ENCODE measurements around the gene DNAH11. TPM values are rescaled to one million over a fixed set of nuclear protein-coding genes. Genes with fewer than 3 reads are reported as not detected.

DNAH11 gene
- total RNA-seq, 1 experiment from 2014 or later: 0.91 TPM

- no peak for TF ChIP-seq CTCF (IDR thresholded peaks at IDR 0.05; ENCODE audit: unreplicated experiment)
- Mint-ChIP-seq H3K36me3 (ENCODE audit: insufficient read depth, unreplicated experiment) (peaks cover 57% of the 10 kb centered on the region), H3K27me3 (ENCODE audit: insufficient read depth, unreplicated experiment) (no peaks in the 10 kb centered on the region), H3K4me1 (ENCODE audit: insufficient read depth, unreplicated experiment) (no peaks in the 10 kb centered on the region), H3K4me3 (ENCODE audit: unreplicated experiment) (no peak overlapping the region), H3K27ac (ENCODE audit: low read depth, unreplicated experiment) (no peak overlapping the region), H3K9me3 (ENCODE audit: unreplicated experiment) (no peaks in the 10 kb centered on the region)
- intact Hi-C loops (cut with micrococcal nuclease): no loop called here
- BruUV-seq (replicated peaks): no TSS peak
- ChIA-PET CTCF (interaction anchor here (0.7 to 1.6 kb wide), 3 partner anchors 10 to 92 kb away, joined by 3 read pairs; no protein-coding TSS in a partner anchor), POLR2A (interaction anchor here (0.6 to 0.7 kb wide), 2 partner anchors 37 to 148 kb away, joined by 3 read pairs; partner anchors contain the start of gene CDCA7L)
- DNase-seq (ENCODE audit: unreplicated experiment): no peak
Measured at GRCh38 chr7:21908746-21909145, 365.9 kb downstream of the DNAH11 start.

GRCh38 chr7:21910253-21910652, 367.4 kb downstream of the DNAH11 start:
- CTCF ChIA-PET: interaction anchor here (0.6 kb wide), 1 partner anchor 21 kb away, joined by 5 read pairs; no protein-coding TSS in a partner anchor
- no TSS peak for BruUV-seq (replicated peaks)
- POLR2A ChIA-PET: interaction anchor here (0.6 kb wide), 1 partner anchor 924 kb away, joined by 3 read pairs; no protein-coding TSS in a partner anchor
- Mint-ChIP-seq H3K27ac (ENCODE audit: low read depth, unreplicated experiment) (no peak overlapping the region), H3K36me3 (ENCODE audit: insufficient read depth, unreplicated experiment) (peaks cover 54% of the 10 kb centered on the region), H3K9me3 (ENCODE audit: unreplicated experiment) (no peaks in the 10 kb centered on the region), H3K4me3 (ENCODE audit: unreplicated experiment) (no peak overlapping the region), H3K27me3 (ENCODE audit: insufficient read depth, unreplicated experiment) (no peaks in the 10 kb centered on the region), H3K4me1 (ENCODE audit: insufficient read depth, unreplicated experiment) (peaks cover 5% of the 10 kb centered on the region)
- DNase-seq (ENCODE audit: unreplicated experiment): no peak
- intact Hi-C loops (cut with micrococcal nuclease): no loop called here
- TF ChIP-seq CTCF (IDR thresholded peaks at IDR 0.05; ENCODE audit: unreplicated experiment): no peak

- Mint-ChIP-seq H3K9me3 (ENCODE audit: unreplicated experiment) (no peaks in the 10 kb centered on the region), H3K27me3 (ENCODE audit: insufficient read depth, unreplicated experiment) (no peaks in the 10 kb centered on the region), H3K36me3 (ENCODE audit: insufficient read depth, unreplicated experiment) (peaks cover 45% of the 10 kb centered on the region), H3K4me3 (ENCODE audit: unreplicated experiment) (no peak overlapping the region), H3K27ac (ENCODE audit: low read depth, unreplicated experiment) (no peak overlapping the region), H3K4me1 (ENCODE audit: insufficient read depth, unreplicated experiment) (peaks cover 5% of the 10 kb centered on the region)
- intact Hi-C loops (cut with micrococcal nuclease): no loop called here
- DNase-seq (ENCODE audit: unreplicated experiment): no peak
- CTCF ChIA-PET: interaction anchor here (0.7 to 1.5 kb wide), 3 partner anchors 14 to 172 kb away, joined by 3 to 4 read pairs (median 3); no protein-coding TSS in a partner anchor
- POLR2A ChIA-PET: interaction anchor here (1.5 kb wide), 1 partner anchor 34 kb away, joined by 5 read pairs; the partner anchor contains the start of gene CDCA7L
- BruUV-seq (replicated peaks): no TSS peak
- TF ChIP-seq CTCF (IDR thresholded peaks at IDR 0.05; ENCODE audit: unreplicated experiment): no peak
Measured at GRCh38 chr7:21911341-21911875, 368.6 kb downstream of the DNAH11 start.

GRCh38 chr7:21912305-21912704, 369.5 kb downstream of the DNAH11 start:
- POLR2A ChIA-PET: interaction anchor here (1.5 kb wide), 1 partner anchor 33 kb away, joined by 5 read pairs; the partner anchor contains the start of gene CDCA7L

More at GRCh38 chr7:21912305-21912704, 369.5 kb downstream of the DNAH11 start:
- DNase-seq (ENCODE audit: unreplicated experiment): no peak
- Mint-ChIP-seq H3K9me3 (ENCODE audit: unreplicated experiment) (no peaks in the 10 kb centered on the region), H3K27ac (ENCODE audit: low read depth, unreplicated experiment) (no peak overlapping the region), H3K27me3 (ENCODE audit: insufficient read depth, unreplicated experiment) (no peaks in the 10 kb centered on the region), H3K4me1 (ENCODE audit: insufficient read depth, unreplicated experiment) (peaks cover 5% of the 10 kb centered on the region), H3K4me3 (ENCODE audit: unreplicated experiment) (no peak overlapping the region), H3K36me3 (ENCODE audit: insufficient read depth, unreplicated experiment) (peaks cover 45% of the 10 kb centered on the region)
- intact Hi-C loops (cut with micrococcal nuclease): no loop called here
- BruUV-seq (replicated peaks): no TSS peak
- TF ChIP-seq CTCF (IDR thresholded peaks at IDR 0.05; ENCODE audit: unreplicated experiment): no peak
- CTCF ChIA-PET: interaction anchor here (0.6 to 1.5 kb wide), 4 partner anchors 13 to 915 kb away, joined by 3 to 5 read pairs (median 4); no protein-coding TSS in a partner anchor

All from MCF 10A (cell line).